Measurements from ENCODE around the gene ZNF584.
A peak's percentile ranks its signal among the peaks of the same experiment; 100 is the strongest.
"Not testable (repeated sequence)": the region's sequence is repeated elsewhere in the genome, so short reads cannot be mapped to it uniquely, and the experiment has no call there.

The ZNF584 gene

GRCh38 chr19:58449980-58450379 is 41.5 kb downstream of the ZNF584 start:
- intact Hi-C loops (cut with DNase I); DNase-seq: not testable (repeated sequence)

GRCh38 chr19:58450856-58451357 is 42.5 kb downstream of the ZNF584 start:
- intact Hi-C loops (cut with DNase I), result no loop called here
- no peak for DNase-seq

- DNase-seq, result peak; percentile 96 to 99 (median 98)
- intact Hi-C loops (cut with DNase I), result no loop called here
These were observed 43.1 kb downstream of the ZNF584 start, which contains the start of gene ZNF324B for GRCh38 chr19:58451358-58452101. Gene ZNF324B, plus strand, starts transcription at chr19:58451622. Its CDS starts 2,080 bp downstream, at chr19:58453702.

- no peak for DNase-seq
- intact Hi-C loops (cut with DNase I), result no loop called here
These were observed 45.3 kb downstream of the ZNF584 start for GRCh38 chr19:58453743-58454142.

- intact Hi-C loops (cut with DNase I), result no loop called here
- DNase-seq, result no peak
These were observed 46.9 kb downstream of the ZNF584 start for GRCh38 chr19:58455306-58455705.

GRCh38 chr19:58456111-58456510 is 47.7 kb downstream of the ZNF584 start:
- intact Hi-C loops (cut with DNase I), result no loop called here
- DNase-seq, result no peak

GRCh38 chr19:58460039-58460438 is 51.6 kb downstream of the ZNF584 start:
- peak in 1 of 42 donors; percentile 24 for DNase-seq
- intact Hi-C loops (cut with DNase I), result no loop called here

GRCh38 chr19:58466089-58466759 is 57.8 kb downstream of the ZNF584 start:
- intact Hi-C loops (cut with DNase I), result no loop called here
- DNase-seq, result no peak

GRCh38 chr19:58466760-58467589 is 58.5 kb downstream of the ZNF584 start, which contains the start of gene ZNF324:
Gene ZNF324, plus strand, starts transcription at chr19:58467080. Its CDS starts 2,106 bp downstream, at chr19:58469186.
- intact Hi-C loops (cut with DNase I), result no loop called here
- peak; percentile 97 to 100 (median 99) for DNase-seq

Data from head of caudate nucleus (tissue), 42 donors.